Measurements from ENCODE around the gene QSOX1.

DNA sequence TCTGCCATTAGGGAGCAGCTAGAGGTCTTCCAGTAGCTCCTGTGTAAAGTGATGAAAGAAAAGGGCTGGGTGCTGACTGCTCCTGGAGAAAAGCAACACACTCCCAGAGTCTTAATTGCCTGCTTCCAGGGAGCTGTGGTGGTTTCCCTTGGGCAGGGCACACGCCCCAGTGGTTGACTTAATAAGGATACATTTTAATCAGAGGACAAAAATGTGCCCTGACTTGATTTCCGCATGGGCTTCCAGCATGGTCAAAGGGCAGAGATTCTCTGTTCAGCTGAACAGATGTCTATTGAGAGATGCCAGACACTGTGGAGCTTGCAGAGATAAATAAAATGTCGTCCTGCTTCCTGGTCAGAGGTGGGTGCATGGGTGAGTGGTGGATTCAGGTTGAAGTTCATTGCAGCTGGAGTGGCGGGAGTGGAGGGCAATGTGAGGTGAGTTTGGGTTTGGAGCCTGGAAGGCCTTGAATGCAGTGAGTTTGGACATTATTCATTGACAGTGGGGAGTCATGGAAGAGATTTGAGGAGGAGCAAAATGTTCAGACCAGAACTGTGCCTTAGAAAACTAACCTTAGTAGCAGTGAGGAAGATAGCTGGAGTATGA, 16.0 kb downstream of the QSOX1 start:
- TF ChIP-seq, protein P1, sequence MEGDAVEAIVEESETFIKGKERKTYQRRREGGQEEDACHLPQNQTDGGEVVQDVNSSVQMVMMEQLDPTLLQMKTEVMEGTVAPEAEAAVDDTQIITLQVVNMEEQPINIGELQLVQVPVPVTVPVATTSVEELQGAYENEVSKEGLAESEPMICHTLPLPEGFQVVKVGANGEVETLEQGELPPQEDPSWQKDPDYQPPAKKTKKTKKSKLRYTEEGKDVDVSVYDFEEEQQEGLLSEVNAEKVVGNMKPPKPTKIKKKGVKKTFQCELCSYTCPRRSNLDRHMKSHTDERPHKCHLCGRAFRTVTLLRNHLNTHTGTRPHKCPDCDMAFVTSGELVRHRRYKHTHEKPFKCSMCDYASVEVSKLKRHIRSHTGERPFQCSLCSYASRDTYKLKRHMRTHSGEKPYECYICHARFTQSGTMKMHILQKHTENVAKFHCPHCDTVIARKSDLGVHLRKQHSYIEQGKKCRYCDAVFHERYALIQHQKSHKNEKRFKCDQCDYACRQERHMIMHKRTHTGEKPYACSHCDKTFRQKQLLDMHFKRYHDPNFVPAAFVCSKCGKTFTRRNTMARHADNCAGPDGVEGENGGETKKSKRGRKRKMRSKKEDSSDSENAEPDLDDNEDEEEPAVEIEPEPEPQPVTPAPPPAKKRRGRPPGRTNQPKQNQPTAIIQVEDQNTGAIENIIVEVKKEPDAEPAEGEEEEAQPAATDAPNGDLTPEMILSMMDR (IDR thresholded peaks at IDR 0.05; ENCODE audit: insufficient read depth, low read length, poor library complexity, severe bottlenecking), result no peak
- TF ChIP-seq EZH2phosphoT487 (conservative IDR thresholded peaks at IDR 0.05; ENCODE audit: low read length), result no peak

Data from SU-DHL-6 (cell line).